HG03378 (cell line): ENCODE data around the gene NOP16.
"Not testable (repeated sequence)": the region's sequence is repeated elsewhere in the genome, so short reads cannot be mapped to it uniquely, and the experiment has no call there.

Source experiments
- ATAC-seq: cut with Tn5 transposase; IDR thresholded peaks from one replicate; pipeline ENCODE4 v1.9.1; 2021; ENCODE audit warnings: mild to moderate bottlenecking, moderate library complexity; ENCODE audit not compliant: unreplicated experiment

The NOP16 gene

GRCh38 chr5:176410486-176411180 lies 22.2 kb upstream of the NOP16 start:
- ATAC-seq = no peak

- ATAC-seq = no peak
These were observed 21.4 kb upstream of the NOP16 start for GRCh38 chr5:176409765-176410164.

- ATAC-seq = no peak
These were observed 20.2 kb upstream of the NOP16 start for GRCh38 chr5:176408590-176408989.

- not testable (repeated sequence) for ATAC-seq
These were observed 19.8 kb upstream of the NOP16 start for GRCh38 chr5:176408252-176408573.

- no peak for ATAC-seq
These were observed 19.3 kb upstream of the NOP16 start for GRCh38 chr5:176407456-176408251.

- ATAC-seq = no peak
These were observed 18.1 kb upstream of the NOP16 start for GRCh38 chr5:176406436-176407052.

GRCh38 chr5:176405656-176406435 lies 17.4 kb upstream of the NOP16 start:
- no peak for ATAC-seq

GRCh38 chr5:176401281-176402205 lies 13.1 kb upstream of the NOP16 start:
- no peak for ATAC-seq

GRCh38 chr5:176400382-176401156 lies 12.2 kb upstream of the NOP16 start:
- ATAC-seq = no peak

- no peak for ATAC-seq
These were observed 9.5 kb upstream of the NOP16 start for GRCh38 chr5:176397736-176398420.

- no peak for ATAC-seq
These were observed 7.9 kb upstream of the NOP16 start for GRCh38 chr5:176396330-176396729.

GRCh38 chr5:176394881-176395675 lies 6.7 kb upstream of the NOP16 start:
- ATAC-seq = no peak

- ATAC-seq = no peak
These were observed 5.7 kb upstream of the NOP16 start for GRCh38 chr5:176394096-176394495.

- no peak for ATAC-seq
These were observed 4.1 kb upstream of the NOP16 start for GRCh38 chr5:176392526-176392925.

- ATAC-seq = no peak
These were observed 3.6 kb upstream of the NOP16 start for GRCh38 chr5:176391999-176392398.

- no peak for ATAC-seq
These were observed 3.1 kb upstream of the NOP16 start for GRCh38 chr5:176391479-176391878.

GRCh38 chr5:176389135-176390123 lies 1.0 kb upstream of the NOP16 start:
- peak; percentile 21 for ATAC-seq
